GM23338 (cell line): ENCODE data around the gene ACSF3. TPM values are rescaled to one million over a fixed set of nuclear protein-coding genes. Genes with fewer than 3 reads are reported as not detected.

Source experiments
- ATAC-seq: fragments of 200-7000 bp; cut with Tn5 transposase; 3 replicates; pipeline ENCODE4 v1.9.1; 2020
- DNase-seq: peaks from one replicate; pipeline ENCODE4 v3.0.0-alpha.2; 2015; ENCODE audit warnings: low spot score
- H2AFZ ChIP-seq: fragments of 200-600 bp; sonication (generic); 2 replicates; pipeline ENCODE4 v1.8.0; 2016; ENCODE audit warnings: antibody characterized with exemption, mild to moderate bottlenecking, moderate library complexity
- H3F3A ChIP-seq: fragments of 200-600 bp; sonication (generic); replicated peaks from 2 replicates; pipeline ENCODE4 v1.8.0; 2017; ENCODE audit warnings: antibody characterized with exemption, mixed run types, low read depth
- H3K27ac ChIP-seq: fragments of 200-600 bp; sonication (generic); 2 replicates; pipeline ENCODE4 v1.6.1; 2016; ENCODE audit warnings: low read depth
- H3K27me3 ChIP-seq: fragments of 200-600 bp; sonication (generic); 2 replicates; pipeline ENCODE4 v1.8.0; 2016; ENCODE audit warnings: mild to moderate bottlenecking, mixed run types, moderate library complexity; ENCODE audit not compliant: insufficient read depth
- H3K36me3 ChIP-seq: fragments of 200-600 bp; sonication (generic); 2 replicates; pipeline ENCODE4 v1.8.0; 2016; ENCODE audit warnings: mild to moderate bottlenecking; ENCODE audit not compliant: insufficient read depth
- H3K4me1 ChIP-seq: fragments of 200-600 bp; sonication (generic); 2 replicates; pipeline ENCODE4 v1.8.0; 2016; ENCODE audit warnings: mild to moderate bottlenecking, moderate library complexity; ENCODE audit not compliant: insufficient read depth
- H3K4me2 ChIP-seq: fragments of 200-600 bp; sonication (generic); 2 replicates; pipeline ENCODE4 v1.7.1; 2017; ENCODE audit warnings: mixed run types
- H3K4me3 ChIP-seq: fragments of 200-600 bp; sonication (generic); 2 replicates; pipeline ENCODE4 v1.6.1; 2016; ENCODE audit warnings: mixed run types
- H3K79me2 ChIP-seq: fragments of 200-600 bp; sonication (generic); replicated peaks from 2 replicates; pipeline ENCODE4 v1.8.0; 2017; ENCODE audit warnings: mild to moderate bottlenecking; ENCODE audit not compliant: insufficient read depth
- H3K9me2 ChIP-seq: fragments of 200-600 bp; sonication (generic); 2 replicates; pipeline ENCODE4 v1.8.0; 2017; ENCODE audit not compliant: insufficient read depth
- H4K20me1 ChIP-seq: fragments of 200-600 bp; sonication (generic); replicated peaks from 2 replicates; pipeline ENCODE4 v1.8.0; 2017; ENCODE audit warnings: mild to moderate bottlenecking; ENCODE audit not compliant: insufficient read depth
- H3K27ac Mint-ChIP-seq: 2 replicates; pipeline ENCODE4 v1.8.0; 2020; ENCODE audit warnings: inconsistent platforms, mild to moderate bottlenecking, moderate library complexity, mixed read lengths
- H3K27me3 Mint-ChIP-seq: 3 replicates; pipeline ENCODE4 v1.8.0; 2022; ENCODE audit warnings: low read depth, mild to moderate bottlenecking, moderate library complexity, mixed read lengths, inconsistent platforms; ENCODE audit not compliant: insufficient read depth, poor library complexity
- H3K36me3 Mint-ChIP-seq: 3 replicates; pipeline ENCODE4 v1.8.0; 2021; ENCODE audit warnings: low read depth, mild to moderate bottlenecking, inconsistent platforms, moderate library complexity, mixed read lengths
- H3K4me1 Mint-ChIP-seq: 3 replicates; pipeline ENCODE4 v1.8.0; 2020; ENCODE audit warnings: mild to moderate bottlenecking, inconsistent platforms, mixed read lengths
- H3K4me3 Mint-ChIP-seq: 3 replicates; pipeline ENCODE4 v1.8.0; 2021; ENCODE audit warnings: moderate library complexity, mild to moderate bottlenecking, inconsistent platforms, mixed read lengths
- H3K9me3 Mint-ChIP-seq: 3 replicates; pipeline ENCODE4 v1.8.0; 2020; ENCODE audit warnings: moderate library complexity, mild to moderate bottlenecking, inconsistent platforms, mixed read lengths
- EZH2 ChIP-seq: fragments of 200-600 bp; sonication (generic); IDR thresholded peaks from one replicate; pipeline ENCODE4 v1.8.0; 2017; ENCODE audit warnings: antibody characterized with exemption, mild to moderate bottlenecking, low read depth; ENCODE audit not compliant: unreplicated experiment
- EZH2phosphoT487 ChIP-seq: fragments of 200-600 bp; sonication (generic); IDR thresholded peaks from one replicate; pipeline ENCODE4 v1.8.1; 2018; ENCODE audit warnings: antibody characterized with exemption; ENCODE audit not compliant: unreplicated experiment
- JUNB ChIP-seq: IDR thresholded peaks from one replicate; pipeline ENCODE4 v1.6.1; 2016; ENCODE audit warnings: antibody characterized with exemption; ENCODE audit not compliant: unreplicated experiment
- NANOG ChIP-seq: IDR thresholded peaks from 2 replicates; pipeline ENCODE4 v1.6.1; 2016; ENCODE audit warnings: antibody characterized with exemption, borderline replicate concordance
- POLR2AphosphoS5 ChIP-seq: IDR thresholded peaks from 2 replicates; pipeline ENCODE4 v1.6.1; 2016; ENCODE audit warnings: antibody characterized with exemption, low read depth
- STAT1 ChIP-seq: IDR thresholded peaks from one replicate; pipeline ENCODE4 v1.6.1; 2016; ENCODE audit warnings: antibody characterized with exemption; ENCODE audit not compliant: unreplicated experiment
- ZNF114 ChIP-seq: fragments of 250-450 bp; sonication (Bioruptor Pico); IDR thresholded peaks from 2 replicates; pipeline ENCODE4 v1.5.0; 2020; ENCODE audit warnings: mild to moderate bottlenecking, moderate library complexity
- polyA plus RNA-seq: library from polyadenylated mRNA; unstranded; fragments of >200 nt; fragmentation: Nextera tagmentation; extraction: Ambion mirVana; gene quantifications from 2 replicates; pipeline ENCODE4 v1.2.1, GENCODE V29; 2016
- total RNA-seq: library from RNA; depleted of rRNA; stranded (reverse); fragments of >200 nt; shearing (Covaris generic); gene quantifications from 2 replicates; pipeline ENCODE4 v1.2.3, GENCODE V29; 2014
- TF ChIP-seq, protein P1 (sequence below): IDR thresholded peaks from 2 replicates; pipeline ENCODE4 v1.6.1; 2016; ENCODE audit warnings: antibody characterized with exemption
- TF ChIP-seq, protein P2 (sequence below): fragments of 250-450 bp; sonication (Bioruptor Pico); IDR thresholded peaks from 2 replicates; pipeline ENCODE4 v1.5.0; 2020; ENCODE audit warnings: mild to moderate bottlenecking, moderate library complexity

Gene ACSF3
- total and polyA plus RNA-seq, 2 experiments from 2014 or later, result 12.8 to 23.1 TPM

DNA sequence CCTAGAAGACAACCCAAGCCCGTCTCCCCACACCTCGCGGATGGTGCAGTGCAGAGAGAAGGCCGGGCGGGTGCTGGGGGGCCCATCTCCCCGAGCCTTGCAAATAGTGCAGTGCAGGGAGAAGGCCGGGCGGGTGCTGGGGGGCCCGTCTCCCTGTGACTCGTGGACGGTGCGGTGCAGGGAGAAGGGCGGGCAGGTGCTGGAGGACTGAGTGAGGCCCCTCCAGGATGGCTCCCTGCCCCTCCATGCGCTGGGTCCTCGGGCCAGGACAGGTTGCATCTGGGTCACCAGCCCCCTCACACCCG lies 40.0 kb upstream of the ACSF3 start:
- Histone ChIP-seq H3K27me3 (no peaks in the 10 kb centered on the region), H3K4me2 (no peak overlapping the region), H3K4me3 (no peak overlapping the region), H4K20me1 (no peaks in the 10 kb centered on the region), H2AFZ (no peak overlapping the region), H3K4me1 (no peaks in the 10 kb centered on the region), H3F3A (no peaks in the 10 kb centered on the region), H3K9me2 (no peaks in the 10 kb centered on the region), H3K79me2 (no peaks in the 10 kb centered on the region), H3K36me3 (no peaks in the 10 kb centered on the region), H3K27ac (no peak overlapping the region)
- no peaks in the 10 kb centered on the region for H3K9me3 Mint-ChIP-seq
- H3K27me3 Mint-ChIP-seq, result peaks cover 3% of the 10 kb centered on the region
- H3K4me1 Mint-ChIP-seq, result no peaks in the 10 kb centered on the region
- no peaks in the 10 kb centered on the region for H3K36me3 Mint-ChIP-seq
- TF ChIP-seq, protein P1, sequence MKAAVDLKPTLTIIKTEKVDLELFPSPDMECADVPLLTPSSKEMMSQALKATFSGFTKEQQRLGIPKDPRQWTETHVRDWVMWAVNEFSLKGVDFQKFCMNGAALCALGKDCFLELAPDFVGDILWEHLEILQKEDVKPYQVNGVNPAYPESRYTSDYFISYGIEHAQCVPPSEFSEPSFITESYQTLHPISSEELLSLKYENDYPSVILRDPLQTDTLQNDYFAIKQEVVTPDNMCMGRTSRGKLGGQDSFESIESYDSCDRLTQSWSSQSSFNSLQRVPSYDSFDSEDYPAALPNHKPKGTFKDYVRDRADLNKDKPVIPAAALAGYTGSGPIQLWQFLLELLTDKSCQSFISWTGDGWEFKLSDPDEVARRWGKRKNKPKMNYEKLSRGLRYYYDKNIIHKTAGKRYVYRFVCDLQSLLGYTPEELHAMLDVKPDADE, result no peak
- TF ChIP-seq NANOG (no peak), EZH2phosphoT487 (no peak), STAT1 (no peak), ZNF114 (CRISPR knock-in tag) (no peak), POLR2AphosphoS5 (no peak)
- ATAC-seq, result no peak
- H3K27ac Mint-ChIP-seq, result no peak overlapping the region
- DNase-seq, result no peak
- H3K4me3 Mint-ChIP-seq, result no peak overlapping the region

DNA sequence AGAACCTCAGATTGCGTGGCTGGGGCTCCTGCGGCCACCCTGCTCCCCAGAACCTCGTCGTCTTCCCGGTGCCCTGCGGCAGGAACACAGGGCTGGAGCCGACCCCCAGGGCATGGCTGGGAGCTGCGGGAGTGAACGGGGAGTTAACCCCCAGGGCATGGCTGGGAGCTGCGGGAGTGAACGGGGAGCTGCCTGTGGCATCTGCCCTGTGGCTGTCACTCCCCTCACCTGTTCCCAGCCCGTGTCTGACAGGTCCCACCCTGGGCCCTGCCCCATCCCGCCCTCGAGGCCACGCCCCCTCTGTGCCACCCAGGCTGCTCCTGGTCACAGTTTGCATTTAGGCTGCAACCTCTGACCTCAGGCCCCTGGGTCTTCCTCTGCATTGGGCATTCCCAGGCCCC lies 39.4 kb upstream of the ACSF3 start:
- no peaks in the 10 kb centered on the region for H3K79me2 ChIP-seq
- no peak overlapping the region for H3K27ac ChIP-seq
- Mint-ChIP-seq H3K27me3 (peaks cover 3% of the 10 kb centered on the region), H3K27ac (no peak overlapping the region), H3K36me3 (no peaks in the 10 kb centered on the region), H3K4me3 (no peak overlapping the region), H3K9me3 (no peaks in the 10 kb centered on the region), H3K4me1 (no peaks in the 10 kb centered on the region)
- H3K4me2 ChIP-seq, result no peak overlapping the region
- no peaks in the 10 kb centered on the region for H3K27me3 ChIP-seq
- peak; percentile 26 for ATAC-seq
- no peak overlapping the region for H2AFZ ChIP-seq
- H4K20me1 ChIP-seq, result no peaks in the 10 kb centered on the region
- no peak for DNase-seq
- H3K36me3 ChIP-seq, result no peaks in the 10 kb centered on the region
- no peaks in the 10 kb centered on the region for H3K4me1 ChIP-seq
- no peaks in the 10 kb centered on the region for H3K9me2 ChIP-seq
- TF ChIP-seq EZH2 (no peak), STAT1 (no peak), EZH2phosphoT487 (no peak)
- H3K4me3 ChIP-seq, result no peak overlapping the region
- no peaks in the 10 kb centered on the region for H3F3A ChIP-seq

DNA sequence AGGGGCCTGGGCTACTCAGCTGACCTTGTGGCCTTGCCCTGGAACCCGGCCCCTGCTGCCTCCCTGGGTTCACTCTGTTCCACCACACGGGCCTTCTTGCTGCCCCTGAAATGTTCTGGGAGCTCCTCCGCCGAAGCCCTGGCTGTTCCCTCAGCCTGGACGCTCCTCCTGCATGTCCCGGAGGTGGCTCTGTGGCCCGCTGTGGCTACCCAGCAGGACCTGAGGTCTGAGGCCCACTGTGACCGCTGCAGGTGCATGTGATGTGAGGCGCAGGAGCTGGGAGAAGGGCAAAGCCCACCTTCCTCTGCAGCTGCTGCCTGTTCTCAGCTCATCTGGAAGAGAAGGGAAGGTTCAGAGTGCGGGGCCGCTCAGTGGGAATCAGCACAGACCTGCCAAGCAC lies 38.9 kb upstream of the ACSF3 start:
- H4K20me1 ChIP-seq, result no peaks in the 10 kb centered on the region
- Mint-ChIP-seq H3K36me3 (no peaks in the 10 kb centered on the region), H3K4me3 (no peak overlapping the region), H3K9me3 (no peaks in the 10 kb centered on the region), H3K4me1 (no peaks in the 10 kb centered on the region), H3K27ac (no peak overlapping the region), H3K27me3 (peaks cover 2% of the 10 kb centered on the region)
- H3K36me3 ChIP-seq, result no peaks in the 10 kb centered on the region
- H3K27me3 ChIP-seq, result no peaks in the 10 kb centered on the region
- no peaks in the 10 kb centered on the region for H3F3A ChIP-seq
- H2AFZ ChIP-seq, result no peak overlapping the region
- H3K4me2 ChIP-seq, result no peak overlapping the region
- no peaks in the 10 kb centered on the region for H3K79me2 ChIP-seq
- DNase-seq (no peak), ATAC-seq (no peak)
- no peaks in the 10 kb centered on the region for H3K4me1 ChIP-seq
- H3K4me3 ChIP-seq, result no peak overlapping the region
- no peaks in the 10 kb centered on the region for H3K9me2 ChIP-seq
- no peak overlapping the region for H3K27ac ChIP-seq
- TF ChIP-seq EZH2 (no peak), JUNB (no peak), STAT1 (no peak), ZNF114 (CRISPR knock-in tag) (no peak)
- TF ChIP-seq, protein P2, sequence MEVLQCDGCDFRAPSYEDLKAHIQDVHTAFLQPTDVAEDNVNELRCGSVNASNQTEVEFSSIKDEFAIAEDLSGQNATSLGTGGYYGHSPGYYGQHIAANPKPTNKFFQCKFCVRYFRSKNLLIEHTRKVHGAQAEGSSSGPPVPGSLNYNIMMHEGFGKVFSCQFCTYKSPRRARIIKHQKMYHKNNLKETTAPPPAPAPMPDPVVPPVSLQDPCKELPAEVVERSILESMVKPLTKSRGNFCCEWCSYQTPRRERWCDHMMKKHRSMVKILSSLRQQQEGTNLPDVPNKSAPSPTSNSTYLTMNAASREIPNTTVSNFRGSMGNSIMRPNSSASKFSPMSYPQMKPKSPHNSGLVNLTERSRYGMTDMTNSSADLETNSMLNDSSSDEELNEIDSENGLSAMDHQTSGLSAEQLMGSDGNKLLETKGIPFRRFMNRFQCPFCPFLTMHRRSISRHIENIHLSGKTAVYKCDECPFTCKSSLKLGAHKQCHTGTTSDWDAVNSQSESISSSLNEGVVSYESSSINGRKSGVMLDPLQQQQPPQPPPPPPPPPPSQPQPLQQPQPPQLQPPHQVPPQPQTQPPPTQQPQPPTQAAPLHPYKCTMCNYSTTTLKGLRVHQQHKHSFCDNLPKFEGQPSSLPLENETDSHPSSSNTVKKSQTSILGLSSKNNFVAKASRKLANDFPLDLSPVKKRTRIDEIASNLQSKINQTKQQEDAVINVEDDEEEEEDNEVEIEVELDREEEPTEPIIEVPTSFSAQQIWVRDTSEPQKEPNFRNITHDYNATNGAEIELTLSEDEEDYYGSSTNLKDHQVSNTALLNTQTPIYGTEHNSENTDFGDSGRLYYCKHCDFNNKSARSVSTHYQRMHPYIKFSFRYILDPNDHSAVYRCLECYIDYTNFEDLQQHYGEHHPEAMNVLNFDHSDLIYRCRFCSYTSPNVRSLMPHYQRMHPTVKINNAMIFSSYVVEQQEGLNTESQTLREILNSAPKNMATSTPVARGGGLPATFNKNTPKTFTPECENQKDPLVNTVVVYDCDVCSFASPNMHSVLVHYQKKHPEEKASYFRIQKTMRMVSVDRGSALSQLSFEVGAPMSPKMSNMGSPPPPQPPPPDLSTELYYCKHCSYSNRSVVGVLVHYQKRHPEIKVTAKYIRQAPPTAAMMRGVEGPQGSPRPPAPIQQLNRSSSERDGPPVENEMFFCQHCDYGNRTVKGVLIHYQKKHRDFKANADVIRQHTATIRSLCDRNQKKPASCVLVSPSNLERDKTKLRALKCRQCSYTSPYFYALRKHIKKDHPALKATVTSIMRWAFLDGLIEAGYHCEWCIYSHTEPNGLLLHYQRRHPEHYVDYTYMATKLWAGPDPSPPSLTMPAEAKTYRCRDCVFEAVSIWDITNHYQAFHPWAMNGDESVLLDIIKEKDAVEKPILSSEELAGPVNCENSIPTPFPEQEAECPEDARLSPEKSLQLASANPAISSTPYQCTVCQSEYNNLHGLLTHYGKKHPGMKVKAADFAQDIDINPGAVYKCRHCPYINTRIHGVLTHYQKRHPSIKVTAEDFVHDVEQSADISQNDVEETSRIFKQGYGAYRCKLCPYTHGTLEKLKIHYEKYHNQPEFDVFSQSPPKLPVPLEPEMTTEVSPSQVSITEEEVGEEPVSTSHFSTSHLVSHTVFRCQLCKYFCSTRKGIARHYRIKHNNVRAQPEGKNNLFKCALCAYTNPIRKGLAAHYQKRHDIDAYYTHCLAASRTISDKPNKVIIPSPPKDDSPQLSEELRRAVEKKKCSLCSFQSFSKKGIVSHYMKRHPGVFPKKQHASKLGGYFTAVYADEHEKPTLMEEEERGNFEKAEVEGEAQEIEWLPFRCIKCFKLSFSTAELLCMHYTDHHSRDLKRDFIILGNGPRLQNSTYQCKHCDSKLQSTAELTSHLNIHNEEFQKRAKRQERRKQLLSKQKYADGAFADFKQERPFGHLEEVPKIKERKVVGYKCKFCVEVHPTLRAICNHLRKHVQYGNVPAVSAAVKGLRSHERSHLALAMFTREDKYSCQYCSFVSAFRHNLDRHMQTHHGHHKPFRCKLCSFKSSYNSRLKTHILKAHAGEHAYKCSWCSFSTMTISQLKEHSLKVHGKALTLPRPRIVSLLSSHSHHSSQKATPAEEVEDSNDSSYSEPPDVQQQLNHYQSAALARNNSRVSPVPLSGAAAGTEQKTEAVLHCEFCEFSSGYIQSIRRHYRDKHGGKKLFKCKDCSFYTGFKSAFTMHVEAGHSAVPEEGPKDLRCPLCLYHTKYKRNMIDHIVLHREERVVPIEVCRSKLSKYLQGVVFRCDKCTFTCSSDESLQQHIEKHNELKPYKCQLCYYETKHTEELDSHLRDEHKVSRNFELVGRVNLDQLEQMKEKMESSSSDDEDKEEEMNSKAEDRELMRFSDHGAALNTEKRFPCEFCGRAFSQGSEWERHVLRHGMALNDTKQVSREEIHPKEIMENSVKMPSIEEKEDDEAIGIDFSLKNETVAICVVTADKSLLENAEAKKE (CRISPR knock-in tag), result no peak
